Body of pancreas (tissue), 4 donors: Measurements from ENCODE around the gene TUG1. TPM values are rescaled to one million over a fixed set of nuclear protein-coding genes. Genes with fewer than 3 reads are reported as not detected.

Source experiments
- ATAC-seq: fragments of 150-250 bp; one replicate; pipeline ENCODE4 v1.9.1; 2016
- DNase-seq, 4 donors: peaks; one replicate each; pipeline ENCODE4 v3.0.0-alpha.2; 2019
- H3K27ac ChIP-seq, 4 donors: fragments of 200-600 bp; sonication (generic); 1 replicate in 3 of 4; 2 replicates in 1 of 4; pipeline versions ENCODE4 v1.5.1 to v1.6.1; 2016 to 2019; ENCODE audit warnings: mild to moderate bottlenecking in 1 of 4, mixed read lengths in 1 of 4, moderate library complexity in 1 of 4
- H3K27me3 ChIP-seq, 2 donors: fragments of 200-600 bp; sonication (generic); one replicate each; pipeline ENCODE4 v1.6.0; 2016; ENCODE audit warnings: mild to moderate bottlenecking in 1 of 2
- H3K36me3 ChIP-seq, 2 donors: fragments of 200-600 bp; sonication (generic); replicated peaks in 1 of 2; 2 replicates each; pipeline ENCODE4 v1.5.1; 2016; ENCODE audit warnings: low read depth in 2 of 2; ENCODE audit not compliant: insufficient read depth in 1 of 2
- H3K4me1 ChIP-seq: fragments of 200-600 bp; sonication (generic); one replicate; pipeline ENCODE4 v1.6.0; 2016
- H3K4me3 ChIP-seq, 2 donors: fragments of 200-600 bp; sonication (generic); 1 replicate in 1 of 2; 2 replicates in 1 of 2; pipeline ENCODE4 v1.5.1; 2016 to 2019
- H3K9me3 ChIP-seq, 3 donors: fragments of 200-600 bp; sonication (generic); 1 replicate in 2 of 3; 2 replicates in 1 of 3; pipeline ENCODE4 v1.5.1; 2016
- POLR2A ChIP-seq, 3 donors: fragments of 450-650 bp; IDR thresholded peaks; one replicate each; pipeline ENCODE4 v1.6.1; 2016; ENCODE audit warnings: antibody characterized with exemption in 3 of 3, mild to moderate bottlenecking in 2 of 3
- WGBS, 2 donors: methylation state at CpG; one replicate each; pipeline ENCODE4 v1.1.5; 2017; 5-methylcytosine and 5-hydroxymethylcytosine counted together
- intact Hi-C: fragments of 100-400 bp; cut with DNase I; formaldehyde crosslinking; loops from one replicate; pipeline ENCODE4 v1.15.1; 2023
- total RNA-seq, 2 donors: library from RNA; depleted of rRNA; stranded (reverse); fragments of >200 nt; gene quantifications; one replicate each; pipeline ENCODE4 v1.1.0, GENCODE V29; 2016
- TF ChIP-seq, protein P1 (sequence below), 7 experiments: fragments of 450-650 bp in 4 of 7; fragments of 200-600 bp in 3 of 7; sonication (generic) in 3 of 7; IDR thresholded peaks; one replicate each; pipeline ENCODE4 v1.5.1; 2016 to 2019; ENCODE audit warnings: antibody characterized with exemption in 7 of 7

The TUG1 gene
- total RNA-seq, 2 donors from 2014 or later = 48.0 to 48.5 TPM

DNA sequence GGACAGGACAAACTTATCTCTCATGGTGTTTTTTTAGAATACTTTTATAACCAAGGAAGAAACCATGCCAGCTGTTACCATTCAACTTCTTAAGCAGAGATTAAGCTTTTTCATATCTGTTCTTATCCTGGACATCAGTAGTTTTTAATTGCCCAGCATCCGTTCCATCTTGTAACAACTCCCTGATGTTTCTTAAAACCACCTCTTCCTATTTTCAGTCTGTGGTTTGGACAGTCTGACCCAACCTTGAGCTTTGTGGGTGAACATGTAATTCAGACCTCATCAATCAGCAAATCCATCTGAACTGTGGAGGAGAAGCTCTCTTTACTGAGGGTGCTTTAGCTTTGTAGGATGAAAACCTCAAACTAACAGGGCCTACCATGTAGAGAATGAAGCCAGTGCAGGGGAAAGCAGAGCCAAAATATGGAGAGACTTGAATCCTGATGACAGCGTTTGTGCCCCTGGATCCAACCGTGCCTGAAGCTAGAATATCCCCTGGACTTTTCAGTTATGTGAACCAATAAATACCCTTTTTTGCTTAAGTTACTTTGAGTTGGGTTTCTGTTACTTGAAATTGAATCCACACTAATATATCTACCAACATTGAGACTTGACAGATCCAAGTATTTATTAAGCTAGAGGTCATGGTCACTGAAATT, 9.4 kb downstream of the TUG1 start:
- ATAC-seq (no peak), DNase-seq (no peak)
- Histone ChIP-seq H3K4me3 (no peak overlapping the region), H3K27me3 (no peaks in the 10 kb centered on the region), H3K27ac (no peak overlapping the region), H3K36me3 (peaks cover 2 to 4% of the 10 kb centered on the region in 2 donors), H3K4me1 (no peaks in the 10 kb centered on the region), H3K9me3 (peaks cover 0 to 27% (median 0%) of the 10 kb centered on the region in 3 donors)
- TF ChIP-seq, protein P1, sequence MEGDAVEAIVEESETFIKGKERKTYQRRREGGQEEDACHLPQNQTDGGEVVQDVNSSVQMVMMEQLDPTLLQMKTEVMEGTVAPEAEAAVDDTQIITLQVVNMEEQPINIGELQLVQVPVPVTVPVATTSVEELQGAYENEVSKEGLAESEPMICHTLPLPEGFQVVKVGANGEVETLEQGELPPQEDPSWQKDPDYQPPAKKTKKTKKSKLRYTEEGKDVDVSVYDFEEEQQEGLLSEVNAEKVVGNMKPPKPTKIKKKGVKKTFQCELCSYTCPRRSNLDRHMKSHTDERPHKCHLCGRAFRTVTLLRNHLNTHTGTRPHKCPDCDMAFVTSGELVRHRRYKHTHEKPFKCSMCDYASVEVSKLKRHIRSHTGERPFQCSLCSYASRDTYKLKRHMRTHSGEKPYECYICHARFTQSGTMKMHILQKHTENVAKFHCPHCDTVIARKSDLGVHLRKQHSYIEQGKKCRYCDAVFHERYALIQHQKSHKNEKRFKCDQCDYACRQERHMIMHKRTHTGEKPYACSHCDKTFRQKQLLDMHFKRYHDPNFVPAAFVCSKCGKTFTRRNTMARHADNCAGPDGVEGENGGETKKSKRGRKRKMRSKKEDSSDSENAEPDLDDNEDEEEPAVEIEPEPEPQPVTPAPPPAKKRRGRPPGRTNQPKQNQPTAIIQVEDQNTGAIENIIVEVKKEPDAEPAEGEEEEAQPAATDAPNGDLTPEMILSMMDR (IDR thresholded peaks at IDR 0.05) = no peak
- TF ChIP-seq POLR2A (IDR thresholded peaks at IDR 0.05) = no peak
- intact Hi-C loops = no loop called here
- 93 to 97% methylated on average over 3 of the region's 3 CpGs for WGBS, 2 donors

DNA sequence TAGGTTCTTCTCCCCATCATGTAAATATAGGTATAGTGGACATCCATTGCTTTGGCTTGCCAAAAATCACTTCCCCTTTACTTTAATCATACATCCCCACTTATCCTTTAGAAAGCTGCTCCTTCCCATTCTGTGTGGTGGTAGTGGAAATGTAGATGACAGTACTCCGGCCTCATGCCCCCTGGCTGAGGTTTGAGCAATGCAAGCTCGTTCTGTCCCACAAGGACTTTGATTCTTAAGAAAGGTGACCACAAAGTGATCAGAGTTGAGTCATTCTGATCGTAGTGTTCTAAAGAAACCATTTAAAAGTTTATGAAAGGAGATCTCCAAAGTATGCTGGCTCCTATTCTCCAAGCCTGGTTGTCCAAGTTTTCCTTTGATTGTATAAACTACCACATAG, 10.9 kb downstream of the TUG1 start:
- no peak for ATAC-seq

DNA sequence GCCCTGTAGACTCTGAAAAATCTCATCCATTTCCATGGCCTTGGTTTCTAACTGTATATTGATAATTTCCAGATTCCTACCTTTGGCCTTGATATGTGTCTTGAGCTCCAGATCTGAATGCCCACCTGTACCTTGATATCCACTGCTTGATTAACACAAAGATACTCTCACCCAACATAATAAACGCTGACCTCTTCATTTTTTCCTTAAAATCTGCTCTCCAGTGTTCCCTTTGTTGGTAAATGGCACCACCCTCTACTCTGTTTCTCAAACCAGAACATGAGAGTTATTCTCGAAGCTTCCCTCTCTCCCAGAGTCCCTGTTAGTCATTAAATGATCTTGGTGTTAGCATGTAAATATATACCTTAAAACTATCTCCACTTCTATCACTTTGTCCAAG, 13.4 kb downstream of the TUG1 start:
- H3K27ac ChIP-seq = no peak overlapping the region
- 73 to 81% methylated on average over 2 of the region's 2 CpGs for WGBS, 2 donors
- H3K4me3 ChIP-seq = no peak overlapping the region
- no peak for DNase-seq
- peaks cover 0 to 3% (median 0%) of the 10 kb centered on the region in 3 donors for H3K9me3 ChIP-seq
- TF ChIP-seq, protein P1 (IDR thresholded peaks at IDR 0.05) = no peak
- no peak for TF ChIP-seq POLR2A (IDR thresholded peaks at IDR 0.05)
- H3K4me1 ChIP-seq = no peaks in the 10 kb centered on the region
- no peaks in the 10 kb centered on the region for H3K36me3 ChIP-seq
- intact Hi-C loops = no loop called here
- no peak for ATAC-seq
- H3K27me3 ChIP-seq = no peaks in the 10 kb centered on the region

More for the DNA sequence above, 10.9 kb downstream of the TUG1 start:
- DNase-seq = no peak
- no peaks in the 10 kb centered on the region for H3K36me3 ChIP-seq
- intact Hi-C loops = no loop called here
- 85 to 92% methylated on average over 3 of the region's 3 CpGs for WGBS, 2 donors
- no peaks in the 10 kb centered on the region for H3K27me3 ChIP-seq
- H3K27ac ChIP-seq = no peak overlapping the region
- H3K9me3 ChIP-seq = peaks cover 0 to 20% (median 0%) of the 10 kb centered on the region in 3 donors
- no peaks in the 10 kb centered on the region for H3K4me1 ChIP-seq
- H3K4me3 ChIP-seq = no peak overlapping the region
- TF ChIP-seq, protein P1 (IDR thresholded peaks at IDR 0.05) = no peak
- no peak for TF ChIP-seq POLR2A (IDR thresholded peaks at IDR 0.05)

DNA sequence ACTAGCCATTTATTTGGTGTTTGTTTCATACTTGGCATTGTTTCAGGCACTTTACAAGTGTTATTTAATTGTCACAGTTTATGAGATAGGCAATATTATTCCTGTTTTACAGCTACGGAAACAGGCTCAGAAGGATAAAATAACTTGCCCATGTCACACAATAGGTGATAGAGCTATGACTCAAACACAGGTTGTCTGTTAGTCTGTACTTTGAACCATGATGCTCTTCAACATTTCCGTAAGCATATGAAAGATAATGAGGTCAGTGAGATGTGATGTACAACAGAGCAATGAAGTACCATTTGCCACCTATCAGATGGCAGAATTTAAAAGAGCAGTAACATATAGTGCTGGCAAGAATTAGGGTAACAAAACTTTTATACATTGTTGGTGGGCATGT, 15.3 kb downstream of the TUG1 start:
- no peaks in the 10 kb centered on the region for H3K36me3 ChIP-seq
- no peak for ATAC-seq

More for the DNA sequence above, 15.3 kb downstream of the TUG1 start:
- Histone ChIP-seq H3K9me3 (no peaks in the 10 kb centered on the region), H3K4me1 (no peaks in the 10 kb centered on the region), H3K27me3 (no peaks in the 10 kb centered on the region), H3K4me3 (no peak overlapping the region), H3K27ac (no peak overlapping the region)
- no peak for TF ChIP-seq POLR2A (IDR thresholded peaks at IDR 0.05)
- TF ChIP-seq, protein P1 (IDR thresholded peaks at IDR 0.05) = no peak
- no peak for DNase-seq
- 64 to 65% methylated on average over 2 of the region's 2 CpGs for WGBS, 2 donors
- intact Hi-C loops = no loop called here
